Measurements from ENCODE around the gene C1QTNF8.

C1QTNF8 gene

DNA sequence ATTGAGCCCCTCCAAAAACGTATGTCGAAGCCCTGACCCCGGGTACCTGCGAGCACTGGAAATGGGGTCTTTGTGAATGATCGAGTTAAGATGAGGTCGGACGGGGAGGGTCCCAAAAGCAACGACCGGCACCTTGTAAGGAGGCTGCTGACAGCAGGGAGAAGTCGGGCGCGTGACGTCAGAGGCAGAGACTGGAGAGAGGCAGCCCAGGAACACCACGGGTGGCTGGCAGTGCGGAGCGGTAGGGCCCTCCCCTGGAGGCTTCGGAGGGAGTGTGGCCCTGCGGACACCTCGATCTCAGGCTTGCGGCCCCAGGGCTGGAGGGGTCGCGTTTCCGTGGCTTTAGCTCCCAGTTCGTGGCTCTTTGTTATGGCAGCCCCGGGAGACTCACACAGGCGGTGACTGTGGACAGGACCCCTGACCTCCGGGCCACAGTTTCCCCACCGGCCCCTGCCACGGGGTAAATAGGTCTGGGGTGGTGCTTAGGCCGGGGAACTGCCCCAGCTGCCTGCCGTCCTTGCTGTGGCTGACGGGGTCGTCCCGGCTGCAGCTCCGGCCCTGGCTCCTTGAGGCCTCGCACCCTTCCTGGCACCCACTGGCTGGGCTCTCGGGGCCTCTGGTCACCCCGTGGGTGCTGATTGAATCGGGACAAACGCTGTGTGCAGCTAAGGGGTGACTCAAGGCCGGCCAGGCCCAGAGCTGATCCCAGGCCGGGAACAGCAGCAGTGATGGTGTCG, 34.1 kb downstream of the C1QTNF8 start:
- Histone ChIP-seq H3K9me3 (ENCODE audit: insufficient read depth, low read length, severe bottlenecking) (no peaks in the 10 kb centered on the region), H3K27me3 (ENCODE audit: insufficient read depth, low read length, poor library complexity) (no peaks in the 10 kb centered on the region), H3K9ac (ENCODE audit: low read depth, low read length) (no peak overlapping the region), H3K27ac (ENCODE audit: low read length) (no peak overlapping the region), H3K4me2 (ENCODE audit: insufficient read depth, low read length) (no peak overlapping the region), H3K4me3 (ENCODE audit: low read depth in 1 of 2, low read length in 2 of 2) (no peak overlapping the region), H4K20me1 (ENCODE audit: insufficient read depth, low read length) (peaks cover 10% of the 10 kb centered on the region; the same call in 1 of the 2 replicates), H3K79me2 (ENCODE audit: insufficient read depth, low read length) (no peaks in the 10 kb centered on the region), H2AFZ (ENCODE audit: low read depth, low read length) (no peak overlapping the region), H3K4me1 (ENCODE audit: insufficient read depth, low read length) (no peaks in the 10 kb centered on the region), H3K36me3 (ENCODE audit: insufficient read depth, low read length) (no peaks in the 10 kb centered on the region)
- TF ChIP-seq, protein P1, sequence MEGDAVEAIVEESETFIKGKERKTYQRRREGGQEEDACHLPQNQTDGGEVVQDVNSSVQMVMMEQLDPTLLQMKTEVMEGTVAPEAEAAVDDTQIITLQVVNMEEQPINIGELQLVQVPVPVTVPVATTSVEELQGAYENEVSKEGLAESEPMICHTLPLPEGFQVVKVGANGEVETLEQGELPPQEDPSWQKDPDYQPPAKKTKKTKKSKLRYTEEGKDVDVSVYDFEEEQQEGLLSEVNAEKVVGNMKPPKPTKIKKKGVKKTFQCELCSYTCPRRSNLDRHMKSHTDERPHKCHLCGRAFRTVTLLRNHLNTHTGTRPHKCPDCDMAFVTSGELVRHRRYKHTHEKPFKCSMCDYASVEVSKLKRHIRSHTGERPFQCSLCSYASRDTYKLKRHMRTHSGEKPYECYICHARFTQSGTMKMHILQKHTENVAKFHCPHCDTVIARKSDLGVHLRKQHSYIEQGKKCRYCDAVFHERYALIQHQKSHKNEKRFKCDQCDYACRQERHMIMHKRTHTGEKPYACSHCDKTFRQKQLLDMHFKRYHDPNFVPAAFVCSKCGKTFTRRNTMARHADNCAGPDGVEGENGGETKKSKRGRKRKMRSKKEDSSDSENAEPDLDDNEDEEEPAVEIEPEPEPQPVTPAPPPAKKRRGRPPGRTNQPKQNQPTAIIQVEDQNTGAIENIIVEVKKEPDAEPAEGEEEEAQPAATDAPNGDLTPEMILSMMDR (IDR thresholded peaks at IDR 0.05; ENCODE audit: borderline replicate concordance, extremely low read depth, low read length, poor library complexity, severe bottlenecking) = no peak
- no peak for TF ChIP-seq EZH2 (IDR thresholded peaks at IDR 0.05; ENCODE audit: borderline replicate concordance, low read depth, low read length, severe bottlenecking)
- ATAC-seq (ENCODE audit: insufficient read depth, low read depth) (no peak), DNase-seq (no peak)

DNA sequence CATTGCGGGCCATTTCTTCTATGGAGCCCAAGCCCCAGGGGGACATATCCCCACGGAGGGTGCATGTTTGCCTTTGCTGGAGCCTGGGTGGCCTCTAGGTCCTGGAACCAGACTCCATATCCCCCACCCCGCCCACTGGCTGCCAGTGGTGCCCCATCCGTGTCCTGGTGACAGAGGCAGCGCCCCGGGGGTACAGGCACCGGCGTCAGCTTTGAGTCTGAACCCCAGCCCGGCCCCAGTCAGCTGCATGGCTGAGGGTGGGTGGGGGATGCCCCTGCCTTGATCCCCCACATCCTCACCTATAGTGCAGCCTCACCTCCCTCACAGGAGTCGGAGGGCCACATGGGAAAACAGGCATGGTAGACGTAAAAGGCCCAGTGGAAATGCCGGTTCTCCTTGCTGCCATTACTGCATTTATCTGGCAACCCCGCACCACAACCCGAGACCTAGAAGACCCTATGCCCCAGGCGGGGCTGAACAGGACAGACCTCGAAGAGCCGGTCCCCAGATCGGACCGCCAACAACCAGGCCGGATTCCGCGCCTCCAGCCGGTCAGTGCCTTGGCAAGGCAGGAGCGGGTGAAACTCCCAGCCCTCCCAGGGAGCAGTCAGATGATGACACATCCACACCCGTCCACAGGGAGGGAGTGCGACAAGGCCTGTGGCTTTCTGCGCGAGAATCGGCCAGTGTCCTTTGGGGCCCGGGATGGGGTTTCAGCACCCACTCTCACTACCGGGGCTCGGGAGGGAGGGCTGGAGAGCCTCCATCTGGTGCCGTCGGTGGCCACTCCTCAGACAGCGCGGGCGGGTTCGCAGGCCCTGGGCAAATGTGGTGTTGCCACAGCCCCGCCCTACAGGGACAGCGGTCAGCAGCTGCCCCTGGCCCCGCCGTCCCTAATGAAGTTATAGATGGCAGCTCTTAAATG, 35.4 kb downstream of the C1QTNF8 start:
- H4K20me1 ChIP-seq (ENCODE audit: insufficient read depth, low read length) = 0 out of 2 replicates have a peak, but pooled peaks cover 3% of the 10 kb centered on the region
- no peak overlapping the region for H3K9ac ChIP-seq (ENCODE audit: low read depth, low read length)
- TF ChIP-seq, protein P1 (IDR thresholded peaks at IDR 0.05; ENCODE audit: borderline replicate concordance, extremely low read depth, low read length, poor library complexity, severe bottlenecking) = no peak
- TF ChIP-seq EZH2 (IDR thresholded peaks at IDR 0.05; ENCODE audit: borderline replicate concordance, low read depth, low read length, severe bottlenecking) = no peak
- H3K4me1 ChIP-seq (ENCODE audit: insufficient read depth, low read length) = no peaks in the 10 kb centered on the region
- no peak overlapping the region for H3K27ac ChIP-seq (ENCODE audit: low read length)
- no peak overlapping the region for H2AFZ ChIP-seq (ENCODE audit: low read depth, low read length)
- H3K27me3 ChIP-seq (ENCODE audit: insufficient read depth, low read length, poor library complexity) = no peaks in the 10 kb centered on the region
- no peaks in the 10 kb centered on the region for H3K9me3 ChIP-seq (ENCODE audit: insufficient read depth, low read length, severe bottlenecking)
- no peak overlapping the region for H3K4me2 ChIP-seq (ENCODE audit: insufficient read depth, low read length)
- H3K36me3 ChIP-seq (ENCODE audit: insufficient read depth, low read length) = no peaks in the 10 kb centered on the region
- ATAC-seq (ENCODE audit: insufficient read depth, low read depth) = no peak
- H3K79me2 ChIP-seq (ENCODE audit: insufficient read depth, low read length) = no peaks in the 10 kb centered on the region
- H3K4me3 ChIP-seq (ENCODE audit: low read depth in 1 of 2, low read length in 2 of 2) = no peak overlapping the region
- no peak for DNase-seq

DNA sequence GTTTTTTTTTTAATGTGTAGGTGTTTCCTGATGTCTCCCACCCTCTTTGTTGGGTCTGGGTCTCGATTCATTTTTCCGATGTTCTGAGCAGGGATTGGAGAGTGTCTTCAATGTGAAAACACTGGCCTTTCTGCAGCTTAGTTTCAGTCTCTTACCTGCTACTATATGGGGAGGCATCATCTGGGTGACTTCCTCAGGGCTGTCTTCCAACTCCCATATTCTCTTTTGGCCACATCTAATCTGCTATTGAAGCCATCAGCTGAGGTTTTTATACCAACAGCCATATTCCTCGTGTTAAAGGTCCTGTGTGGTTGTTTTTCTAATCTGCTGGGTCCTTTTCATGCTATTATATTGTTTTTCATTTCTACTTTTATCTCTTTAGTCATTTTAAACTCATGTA, 36.7 kb downstream of the C1QTNF8 start:
- Histone ChIP-seq H3K79me2 (ENCODE audit: insufficient read depth, low read length) (no peaks in the 10 kb centered on the region), H3K4me2 (ENCODE audit: insufficient read depth, low read length) (no peak overlapping the region), H3K27me3 (ENCODE audit: insufficient read depth, low read length, poor library complexity) (no peaks in the 10 kb centered on the region), H2AFZ (ENCODE audit: low read depth, low read length) (no peak overlapping the region), H3K9ac (ENCODE audit: low read depth, low read length) (no peak overlapping the region), H3K27ac (ENCODE audit: low read length) (no peak overlapping the region), H3K36me3 (ENCODE audit: insufficient read depth, low read length) (no peaks in the 10 kb centered on the region), H3K9me3 (ENCODE audit: insufficient read depth, low read length, severe bottlenecking) (no peaks in the 10 kb centered on the region), H3K4me1 (ENCODE audit: insufficient read depth, low read length) (no peaks in the 10 kb centered on the region), H3K4me3 (ENCODE audit: low read depth in 1 of 2, low read length in 2 of 2) (no peak overlapping the region), H4K20me1 (ENCODE audit: insufficient read depth, low read length) (no peaks in the 10 kb centered on the region)
- TF ChIP-seq, protein P1 (IDR thresholded peaks at IDR 0.05; ENCODE audit: borderline replicate concordance, extremely low read depth, low read length, poor library complexity, severe bottlenecking) = no peak
- TF ChIP-seq EZH2 (IDR thresholded peaks at IDR 0.05; ENCODE audit: borderline replicate concordance, low read depth, low read length, severe bottlenecking) = no peak
- DNase-seq (no peak), ATAC-seq (ENCODE audit: insufficient read depth, low read depth) (no peak)

All from DND-41 (cell line).